LNCAP (cell line): ENCODE measurements around the gene SLC25A26.

Experiments
- CTCF ChIP-seq: fragments of 450-650 bp; IDR thresholded peaks from 2 replicates; pipeline ENCODE4 v1.5.1; 2017; ENCODE audit warnings: mild to moderate bottlenecking

SLC25A26 gene

DNA sequence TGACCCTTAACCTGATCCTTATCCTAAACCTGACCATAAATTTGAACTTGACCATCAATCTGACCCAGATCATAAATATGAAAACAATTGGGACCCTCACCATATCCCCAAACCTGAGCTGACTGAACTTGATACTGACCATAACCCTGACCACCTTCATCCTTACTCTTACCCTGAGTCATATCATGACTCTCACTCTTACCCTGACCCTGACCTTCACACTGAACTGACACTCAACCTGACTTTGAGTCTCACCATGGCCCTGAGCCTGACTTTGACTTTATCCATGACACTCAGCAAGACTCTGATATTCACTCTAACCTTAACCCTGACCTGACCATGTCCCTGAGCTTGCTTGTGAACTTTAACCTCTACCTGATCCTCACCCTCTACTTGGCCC, 34.3 kb upstream of the SLC25A26 start:
- no peak for TF ChIP-seq CTCF

GRCh38 chr3:66195347-66195783, 25.4 kb upstream of the SLC25A26 start:
- TF ChIP-seq CTCF: no peak

GRCh38 chr3:66196633-66197032, 24.2 kb upstream of the SLC25A26 start:
- TF ChIP-seq CTCF: peak; percentile 55

DNA sequence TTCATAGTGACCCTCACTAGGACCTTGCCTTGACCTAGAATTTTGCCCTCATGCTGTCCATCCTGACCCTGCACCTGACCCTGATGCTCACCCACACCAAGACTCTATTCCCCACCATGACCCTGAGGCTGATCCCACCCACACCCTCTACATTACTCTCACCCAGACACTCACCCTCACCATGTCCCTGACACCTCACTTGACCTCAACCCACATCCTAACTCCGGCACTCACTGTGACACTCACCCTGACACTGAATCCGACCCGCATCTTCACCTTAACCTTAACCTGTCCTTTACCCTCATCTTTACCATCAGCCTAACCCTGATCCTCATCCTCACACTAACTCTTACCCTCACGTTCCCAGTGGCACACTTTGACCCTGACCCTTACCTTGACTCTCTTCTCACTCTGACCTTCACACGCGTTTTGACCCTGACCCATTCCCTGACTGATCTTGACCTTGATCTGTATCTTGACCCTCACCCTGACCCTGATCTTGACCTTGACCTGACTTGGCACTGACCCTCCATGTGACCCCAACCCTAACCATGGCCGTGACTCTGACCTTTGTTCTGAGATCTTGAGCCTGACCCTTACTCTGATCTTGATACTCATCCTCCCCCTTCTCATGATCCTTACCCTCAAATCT, 22.2 kb upstream of the SLC25A26 start:
- TF ChIP-seq CTCF: no peak

DNA sequence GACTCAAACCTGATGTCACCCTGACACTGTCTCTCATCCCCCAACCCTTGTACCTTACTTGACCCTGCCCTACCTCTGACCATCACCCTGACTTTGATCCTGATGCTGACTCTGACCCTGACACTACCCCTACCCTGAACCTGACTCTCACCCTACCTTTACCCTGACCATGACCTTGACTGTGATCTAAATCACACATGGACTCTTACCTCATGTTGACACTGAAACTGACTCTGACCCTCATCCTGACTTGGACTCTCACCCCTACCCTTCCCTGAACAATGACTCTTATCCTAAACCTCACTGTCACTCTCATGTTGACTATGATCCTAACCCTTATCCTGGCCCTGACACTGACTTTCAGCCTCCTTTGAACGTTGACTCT, 21.7 kb upstream of the SLC25A26 start:
- TF ChIP-seq CTCF: no peak

DNA sequence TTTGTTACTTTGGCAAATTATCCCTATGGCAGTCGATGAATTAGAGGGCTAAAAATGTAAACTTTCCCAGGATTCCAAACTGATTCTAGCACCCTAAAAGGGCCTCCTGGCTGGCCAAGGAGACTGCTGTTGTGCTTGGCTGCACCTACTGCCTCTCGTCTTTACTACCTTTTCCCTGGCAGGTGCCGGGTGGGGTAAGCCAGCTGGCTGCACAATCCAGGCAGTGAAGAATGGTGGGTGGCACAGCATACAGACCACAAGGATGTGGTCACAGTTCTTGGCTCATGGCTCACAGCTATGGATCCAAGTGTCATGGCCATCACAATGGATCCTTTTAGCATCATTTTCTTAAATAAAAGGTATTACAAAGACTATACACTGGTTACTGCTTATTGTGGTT, 20.7 kb upstream of the SLC25A26 start:
- TF ChIP-seq CTCF: no peak

- TF ChIP-seq CTCF: no peak
These were observed 20.0 kb upstream of the SLC25A26 start for GRCh38 chr3:66200786-66201185.

- TF ChIP-seq CTCF: no peak
These were observed 17.5 kb upstream of the SLC25A26 start for GRCh38 chr3:66203275-66203674.
